DMS114 treated with DMSO at 0.1 percent for 48 hours (cell line): ENCODE measurements around the gene KAZN.
"Not testable (repeated sequence)": the region's sequence is repeated elsewhere in the genome, so short reads cannot be mapped to it uniquely, and the experiment has no call there.

Experiments
- DNase-seq: peaks from one replicate; lab custom pipeline; 2025; ENCODE audit not compliant: unreplicated experiment; lab: John Stamatoyannopoulos, UW

Gene KAZN

DNA sequence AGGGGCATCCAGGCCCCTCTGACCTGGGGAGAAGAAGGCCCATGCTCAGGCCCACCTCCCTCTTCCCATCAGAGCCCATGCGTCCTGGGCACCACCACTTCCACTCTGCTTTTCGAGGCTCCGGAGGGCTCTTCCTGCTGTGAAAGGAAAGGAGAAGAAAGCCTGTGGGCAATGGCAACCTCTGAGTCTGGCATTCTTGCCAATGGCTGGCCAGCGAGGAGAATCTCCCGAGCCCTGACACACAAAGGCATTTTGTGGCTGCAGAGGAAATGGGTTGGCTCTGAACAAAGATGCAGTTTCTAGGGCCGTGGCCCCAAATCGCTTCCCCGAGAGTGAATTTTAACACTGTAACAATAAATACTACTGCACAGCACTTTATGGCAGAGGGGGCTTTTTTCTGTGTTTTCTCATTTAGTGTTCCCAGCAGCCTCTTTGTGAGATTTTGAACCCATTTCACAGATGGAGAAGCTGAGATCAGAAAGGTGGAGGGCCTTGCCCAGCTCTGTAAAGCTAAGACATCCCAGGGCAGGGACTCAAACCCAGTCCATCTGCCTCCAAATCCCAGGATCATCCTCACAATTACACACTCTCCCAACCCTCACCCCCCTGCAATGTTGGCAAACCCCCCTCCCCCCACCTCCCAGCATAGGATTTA is 519.3 kb downstream of the KAZN start:
- no peak for DNase-seq

DNA sequence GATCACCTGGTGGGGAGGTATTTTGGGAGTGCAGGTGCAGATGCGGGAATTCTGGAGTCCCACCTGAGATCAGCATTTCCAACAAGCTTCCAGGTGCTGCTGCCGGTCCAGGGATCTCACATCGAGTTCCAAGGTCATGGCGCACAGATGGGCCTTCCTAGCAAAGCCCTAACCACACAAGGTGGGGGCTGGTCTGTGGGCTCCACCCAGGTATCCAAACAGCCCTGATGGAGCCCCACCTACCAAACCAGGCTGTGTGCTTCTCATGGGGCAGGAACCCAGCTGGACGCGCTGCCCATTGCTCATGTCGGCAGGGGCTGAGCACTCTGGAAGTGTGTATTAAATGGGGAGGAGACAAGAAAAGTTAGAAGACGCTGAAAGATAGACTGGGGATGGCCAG is 520.1 kb downstream of the KAZN start:
- DNase-seq = no peak

DNA sequence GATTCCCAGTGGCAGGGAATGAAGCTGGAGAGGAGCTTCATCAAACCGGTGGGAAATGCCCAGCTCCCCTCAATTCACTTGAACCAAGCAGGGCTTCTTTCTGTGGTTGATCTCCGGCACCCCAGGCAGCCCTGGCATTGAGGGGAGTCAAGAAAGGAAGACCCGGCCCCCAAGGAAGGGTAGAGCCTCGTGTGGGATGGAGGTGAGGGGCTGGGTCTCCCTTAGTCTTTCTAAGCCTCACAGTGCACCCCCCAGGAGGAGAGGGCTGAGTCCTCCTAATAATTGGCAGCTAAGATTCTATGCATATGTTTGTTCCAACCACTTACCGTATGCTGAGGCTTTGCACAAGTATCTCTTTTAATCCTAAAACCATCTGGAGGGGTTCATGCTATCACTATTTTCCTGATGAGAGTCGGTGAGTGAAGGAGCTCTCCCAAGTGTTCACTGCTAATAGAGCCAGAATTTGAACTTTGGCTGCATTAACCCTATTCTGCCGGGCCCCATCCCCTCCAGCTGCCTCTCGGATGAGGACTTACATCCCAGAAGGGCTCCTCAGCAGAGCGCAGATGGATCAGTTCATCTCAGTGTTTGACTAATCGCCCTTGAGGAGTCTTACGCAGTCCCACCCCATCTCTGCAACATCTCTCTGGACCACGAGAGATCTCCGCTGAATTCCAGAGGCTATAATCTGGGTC is 521.9 kb downstream of the KAZN start:
- DNase-seq = no peak

DNA sequence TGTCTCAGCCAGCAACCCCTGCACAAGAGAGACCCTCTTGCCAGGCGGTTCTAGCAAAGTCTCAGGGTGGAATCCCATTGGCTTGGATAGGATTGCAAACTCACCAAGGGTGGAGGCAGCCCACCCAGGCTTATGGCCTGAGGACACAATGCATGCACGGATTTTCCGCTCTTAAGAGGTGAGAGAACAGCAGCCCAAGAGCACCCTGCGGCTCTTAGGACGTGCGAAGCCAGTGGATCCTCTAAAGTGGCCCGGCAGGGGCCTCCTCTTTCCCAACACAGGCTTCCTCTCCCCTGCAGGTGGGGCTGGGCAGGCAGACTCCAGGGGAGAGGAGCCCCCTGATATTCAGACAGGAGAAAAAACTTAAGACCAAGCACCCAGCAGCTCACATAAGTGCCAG is 523.8 kb downstream of the KAZN start:
- DNase-seq = no peak

DNA sequence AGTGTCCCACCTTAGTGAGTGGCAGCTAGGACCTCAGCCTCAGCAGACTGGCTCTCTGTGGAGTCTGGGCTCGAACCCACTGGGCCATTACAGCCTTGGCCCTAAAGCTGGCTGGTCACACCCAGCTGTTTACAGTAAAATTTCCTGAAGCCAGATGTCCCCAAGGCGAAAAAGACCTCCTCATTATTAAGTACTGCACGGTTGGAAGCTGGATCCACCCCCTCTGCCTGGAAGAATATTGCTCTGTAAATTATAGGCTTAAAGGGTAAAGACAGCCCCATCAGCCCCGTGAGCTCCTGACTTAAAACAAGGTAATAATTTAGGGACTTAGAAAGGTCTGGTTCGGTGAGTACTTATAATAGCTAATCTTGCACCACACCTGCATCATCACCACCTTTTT is 524.8 kb downstream of the KAZN start:
- no peak for DNase-seq

DNA sequence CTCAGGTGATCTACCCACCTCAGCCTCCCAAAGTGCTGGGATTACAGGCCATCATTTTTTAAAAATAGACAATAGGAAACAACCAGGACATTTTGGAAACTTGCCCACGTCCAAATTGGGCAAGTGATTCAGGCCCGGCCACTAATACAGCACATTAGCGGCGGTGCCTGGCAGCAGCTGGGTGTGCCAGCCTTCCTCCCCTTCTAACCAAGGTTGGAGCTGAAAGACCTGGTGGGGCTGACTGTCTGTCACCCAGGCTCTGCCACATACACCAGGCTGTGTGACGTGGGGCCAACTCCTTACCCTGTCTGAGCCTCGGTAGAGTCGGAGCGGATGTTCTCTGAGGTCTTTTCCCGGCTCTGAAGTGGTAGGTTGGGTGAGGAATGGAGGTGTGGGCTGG is 525.4 kb downstream of the KAZN start:
- DNase-seq = no peak

DNA sequence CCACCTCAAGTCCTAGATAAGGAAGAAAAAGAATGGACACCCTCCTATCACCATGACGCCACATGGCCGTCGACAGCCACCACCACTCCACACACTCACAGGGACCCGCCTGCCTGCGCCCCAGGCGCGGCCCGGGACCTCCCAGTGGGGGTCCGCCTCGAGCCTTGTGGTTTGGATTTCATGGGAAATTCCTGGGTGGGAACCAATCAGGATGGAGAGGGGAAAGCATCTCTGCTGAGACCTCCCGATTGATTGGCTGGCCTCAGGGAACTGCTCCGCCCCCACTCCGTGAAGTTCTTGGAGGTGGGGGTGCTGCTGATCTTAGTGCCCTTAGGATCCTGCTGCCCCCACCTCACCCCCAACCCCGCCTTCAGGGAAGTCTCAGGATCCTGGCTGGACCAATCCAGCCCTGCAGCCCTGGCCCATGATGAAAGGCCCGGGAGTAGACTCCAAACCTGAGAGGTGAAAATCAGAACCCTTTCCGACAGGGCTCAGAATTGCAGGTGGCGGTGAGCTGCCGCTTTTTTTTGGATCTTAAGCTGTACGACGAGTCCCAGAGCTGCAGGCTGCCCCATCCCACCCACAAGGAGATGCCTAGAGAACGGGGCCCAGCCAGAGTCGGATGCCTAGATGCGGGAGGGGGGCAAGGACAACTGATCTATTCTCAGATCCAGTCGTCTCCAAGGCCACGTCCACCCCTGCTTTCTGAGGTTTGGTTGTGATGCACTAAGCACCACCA is 526.0 kb downstream of the KAZN start:
- no peak for DNase-seq

- DNase-seq = no peak
These were observed 526.7 kb downstream of the KAZN start for GRCh38 chr1:15125101-15125745.

DNA sequence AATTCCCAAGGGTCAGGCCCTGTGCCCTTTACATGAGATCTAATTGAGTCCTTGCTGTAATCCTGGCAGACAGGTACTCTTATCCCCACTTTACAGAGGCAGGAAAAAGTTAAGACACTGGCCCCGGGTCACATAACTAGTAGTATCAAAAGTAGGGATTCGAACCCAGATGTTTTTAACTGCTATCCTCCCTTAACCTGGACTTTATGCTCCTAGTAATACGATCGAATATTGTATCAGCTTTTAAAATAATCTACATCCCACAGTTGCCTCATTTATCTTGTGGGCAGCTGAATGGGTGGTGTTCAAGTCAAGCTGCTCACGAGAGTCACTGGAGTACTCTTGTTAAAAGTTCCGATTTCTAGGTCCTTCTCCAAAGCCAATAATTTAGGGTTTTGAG is 529.6 kb downstream of the KAZN start:
- no peak for DNase-seq

GRCh38 chr1:15128520-15129313 is 530.2 kb downstream of the KAZN start:
- DNase-seq = peak; percentile 59

DNA sequence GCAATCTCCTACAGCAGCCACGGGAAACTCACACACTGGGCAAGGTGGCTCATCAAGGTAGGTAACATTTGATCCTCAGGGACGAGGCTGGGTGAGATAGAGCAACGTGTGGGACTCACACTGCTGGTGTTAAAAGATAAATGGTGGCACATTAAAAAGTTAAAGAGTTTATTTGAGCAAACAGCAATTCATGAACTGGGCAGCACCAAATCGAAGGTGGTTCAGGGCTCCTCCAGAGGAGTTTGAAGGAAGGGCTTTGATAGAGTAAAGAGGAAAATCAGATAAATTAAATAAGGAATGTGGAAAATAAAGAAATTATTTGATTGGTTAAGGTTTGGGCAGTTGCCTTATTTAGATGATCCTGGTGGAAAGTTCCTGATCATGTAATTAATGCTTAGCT is 531.5 kb downstream of the KAZN start:
- no peak for DNase-seq

- no peak for DNase-seq
These were observed 532.1 kb downstream of the KAZN start for GRCh38 chr1:15130607-15131006.

DNA sequence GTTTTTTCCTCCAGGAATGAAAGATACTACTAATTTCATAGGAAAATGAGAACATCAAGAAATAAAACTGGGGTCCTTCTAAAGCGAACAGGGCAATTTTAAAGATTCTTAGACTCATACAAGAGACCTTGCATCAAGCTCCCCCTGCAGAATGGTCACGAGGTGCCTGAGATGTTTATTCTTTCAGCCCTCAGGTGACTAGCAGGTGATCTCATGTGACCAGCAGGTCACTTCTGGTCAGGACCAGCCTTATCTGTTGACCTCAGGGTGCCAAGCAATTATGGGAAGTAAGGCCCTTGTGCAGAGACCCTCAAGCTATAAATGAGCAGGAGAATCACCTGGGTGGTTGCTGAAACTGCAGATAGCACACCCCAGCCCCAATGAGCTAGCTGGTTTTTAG is 534.5 kb downstream of the KAZN start:
- no peak for DNase-seq

DNA sequence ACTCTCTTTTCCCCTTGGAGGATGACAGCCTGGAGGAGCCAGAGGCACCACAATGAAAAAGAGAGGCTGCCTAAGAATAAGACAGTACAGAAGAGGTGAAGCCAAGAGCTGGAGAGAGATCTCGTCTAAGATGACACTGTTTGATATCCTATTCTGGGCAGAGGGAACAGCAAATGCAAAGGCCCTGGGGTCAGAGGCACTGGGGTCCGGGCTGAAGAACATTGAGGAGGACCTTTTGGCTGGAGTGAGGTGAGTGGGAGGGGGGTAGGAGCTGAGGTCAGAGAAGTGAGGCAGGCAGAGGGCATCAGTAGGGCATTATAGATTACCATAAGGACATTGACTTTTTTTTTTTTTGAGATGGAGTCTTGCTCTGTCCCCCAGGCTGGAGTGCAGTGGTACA is 535.8 kb downstream of the KAZN start:
- no peak for DNase-seq

DNA sequence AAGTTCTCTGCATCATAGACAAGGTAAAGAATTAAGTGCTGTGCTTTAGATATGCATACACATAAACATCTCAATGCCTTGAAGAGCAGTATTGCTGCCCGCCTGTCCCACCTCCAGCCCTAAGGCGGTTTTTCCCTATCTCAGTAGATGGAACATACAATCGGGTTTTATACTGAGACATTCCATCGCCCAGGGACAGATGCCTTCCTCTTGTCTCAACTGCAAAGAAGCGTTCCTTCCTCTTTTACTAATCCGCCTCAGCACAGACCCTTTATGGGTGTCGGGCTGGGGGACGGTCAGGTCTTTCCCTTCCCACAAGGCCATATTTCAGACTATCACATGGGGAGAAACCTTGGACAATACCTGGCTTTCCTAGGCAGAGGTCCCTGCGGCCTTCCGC is 537.1 kb downstream of the KAZN start:
- not testable (repeated sequence) for DNase-seq

- no peak for DNase-seq
These were observed 539.3 kb downstream of the KAZN start for GRCh38 chr1:15137809-15138208.

GRCh38 chr1:15139654-15140350 is 541.3 kb downstream of the KAZN start:
- no peak for DNase-seq

GRCh38 chr1:15141935-15142539 is 543.6 kb downstream of the KAZN start:
- DNase-seq = no peak

DNA sequence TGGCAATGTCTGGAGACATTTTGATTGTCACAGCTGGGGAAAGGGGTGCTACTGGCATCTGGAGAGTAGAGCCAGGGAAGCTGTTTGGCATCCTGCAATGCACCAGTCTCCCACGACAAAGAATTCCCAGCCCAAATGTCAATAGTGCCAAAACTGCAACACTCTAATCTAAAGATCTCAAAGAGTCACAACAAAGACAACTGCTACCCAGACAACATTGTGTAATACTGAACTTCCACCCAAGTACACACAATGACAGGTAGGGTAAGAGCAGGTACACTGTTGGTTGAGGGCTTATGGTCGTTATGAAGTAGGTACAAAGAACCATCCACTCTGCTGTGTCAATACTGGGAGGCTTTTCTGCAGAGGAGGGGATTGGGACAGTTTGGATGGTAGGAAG is 546.8 kb downstream of the KAZN start:
- DNase-seq = no peak

DNA sequence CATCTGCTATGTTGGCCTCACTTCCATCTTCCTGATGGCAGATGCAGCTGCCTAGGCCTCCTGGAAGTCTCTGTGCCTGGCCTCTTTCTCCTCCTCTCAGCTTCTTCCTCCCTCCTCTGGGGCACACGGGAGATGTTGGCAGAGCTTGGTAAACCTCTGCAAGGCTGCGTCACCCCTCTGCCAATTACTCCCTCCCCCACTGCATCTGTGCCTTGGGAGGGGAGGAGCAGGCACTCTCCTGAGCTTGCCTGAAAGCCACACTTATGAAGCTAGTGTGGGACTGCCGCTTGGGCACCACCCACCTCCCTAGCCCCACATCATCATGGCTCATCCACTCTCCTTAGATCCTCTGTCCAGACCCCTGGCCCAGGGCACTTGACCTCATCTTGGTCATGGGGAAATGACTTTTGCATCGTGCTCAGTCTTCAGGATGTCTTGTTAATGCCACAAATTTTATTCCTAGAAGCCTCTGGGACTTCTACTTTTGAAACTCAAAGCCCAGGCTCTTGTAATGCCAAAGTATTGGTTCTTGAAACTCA is 547.7 kb downstream of the KAZN start:
- no peak for DNase-seq
